HL-60/S4 (cell line): ENCODE data around the gene DAW1.

Experiments used
- in situ Hi-C: fragments of 300-500 bp; cut with MboI; formaldehyde crosslinking; loops from 2 replicates; pipeline ENCODE4 v1.14.3; 2022; ENCODE audit warnings: low sequenced_read_pairs

Gene DAW1

DNA sequence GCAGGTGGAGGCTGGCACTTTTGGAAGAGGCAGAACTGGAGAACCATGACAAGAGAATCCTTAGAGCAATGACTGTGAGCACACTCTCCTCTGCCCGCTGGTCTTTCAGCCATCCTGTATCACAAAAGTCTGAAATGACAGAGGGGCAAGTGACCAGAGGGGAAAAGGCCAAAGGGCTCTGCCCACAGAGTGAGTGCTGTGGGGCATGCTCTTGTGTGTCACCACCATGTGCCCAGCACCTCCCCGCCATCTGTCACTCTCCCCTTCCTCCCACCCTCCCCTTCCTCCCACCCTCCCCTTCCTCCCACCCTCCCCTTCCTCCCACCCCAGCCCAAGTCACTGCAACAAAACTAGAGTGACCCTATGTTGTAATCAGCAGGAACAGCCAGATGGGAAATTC, 31.9 kb downstream of the DAW1 start:
- in situ Hi-C loops, result no loop called here

DNA sequence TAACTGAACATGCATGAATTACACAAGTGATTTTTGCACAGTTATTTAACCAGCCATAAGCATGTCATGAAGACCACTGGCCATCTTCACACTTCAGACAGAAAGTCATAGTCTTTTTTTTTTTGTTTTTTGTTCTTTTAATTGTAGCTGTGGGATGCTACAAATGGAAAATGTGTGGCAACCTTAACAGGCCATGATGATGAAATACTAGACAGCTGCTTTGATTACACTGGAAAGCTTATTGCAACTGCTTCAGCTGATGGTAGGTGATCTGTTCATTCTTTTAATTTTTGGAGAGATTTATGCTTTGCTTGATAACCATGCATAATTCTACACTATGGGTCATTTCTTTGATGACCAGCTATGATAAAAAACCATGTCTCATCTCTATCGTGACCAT, 35.6 kb downstream of the DAW1 start:
- in situ Hi-C loops, result no loop called here

DNA sequence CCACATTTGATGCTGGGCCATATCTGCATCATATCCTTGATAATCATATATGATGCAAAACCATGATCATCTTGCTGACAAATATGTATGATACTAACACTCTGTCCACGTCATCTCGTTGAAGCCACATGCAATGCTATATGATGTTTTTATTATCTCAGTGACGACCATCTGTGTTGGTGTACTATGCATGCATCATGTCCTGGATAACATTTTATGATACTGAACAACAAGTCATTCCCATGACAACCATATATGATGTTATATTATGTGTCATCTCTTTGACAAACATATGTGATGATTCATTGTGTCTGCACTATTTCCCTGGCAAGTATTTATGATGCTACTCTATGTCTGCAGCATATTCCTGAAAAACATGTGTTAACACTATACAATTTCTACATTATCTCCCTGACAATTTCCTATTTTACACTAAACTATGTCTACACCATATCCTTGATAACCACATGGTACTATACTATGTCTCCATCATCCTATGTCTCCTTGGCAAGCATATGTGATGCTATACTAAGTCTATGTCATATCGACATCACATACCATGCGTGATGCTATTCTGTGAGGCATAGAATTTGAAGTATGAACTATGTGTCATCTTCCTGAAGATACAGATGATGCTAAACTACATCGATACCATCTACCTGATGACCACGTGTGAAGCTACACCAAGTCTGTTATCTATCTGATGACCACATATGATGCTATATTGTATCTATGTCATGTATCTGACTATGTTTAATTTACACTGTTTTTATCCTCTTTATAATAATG, 37.0 kb downstream of the DAW1 start:
- in situ Hi-C loops, result no loop called here

DNA sequence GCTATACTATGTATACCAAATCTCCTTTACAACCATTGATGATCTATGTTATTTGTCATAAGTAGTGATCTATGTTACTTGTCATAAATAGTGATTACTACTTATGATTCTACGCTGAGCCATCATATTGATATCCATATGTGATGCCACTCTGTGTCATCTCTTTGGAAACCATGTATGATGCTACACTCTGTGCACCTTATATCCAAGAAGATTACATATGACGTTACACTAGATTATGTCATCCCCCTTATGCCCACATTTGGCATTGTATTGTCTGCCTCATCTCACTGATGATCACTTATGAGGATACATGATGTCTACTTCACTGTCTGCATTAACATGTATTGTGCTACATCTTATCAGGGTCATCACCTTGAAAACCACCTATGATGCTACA, 42.9 kb downstream of the DAW1 start:
- in situ Hi-C loops, result no loop called here

DNA sequence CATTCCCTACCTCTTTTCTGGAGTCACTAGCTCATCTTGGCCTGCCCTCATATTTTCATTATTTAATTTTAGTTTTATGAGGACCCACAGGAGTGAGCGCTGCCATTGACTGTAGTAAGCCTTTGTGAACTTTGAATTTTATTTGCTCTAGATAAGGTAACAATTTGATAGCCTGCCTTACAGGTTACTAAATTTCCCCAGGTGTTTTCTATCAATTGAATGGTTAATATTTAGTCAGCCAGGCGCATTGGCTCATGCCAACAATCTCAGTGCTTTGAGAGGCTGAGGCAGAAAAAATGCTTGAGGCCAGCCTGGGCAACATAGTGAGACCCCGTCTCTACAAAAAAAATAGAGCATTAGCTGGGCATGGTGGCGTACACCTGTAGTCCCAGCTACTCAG, 50.2 kb downstream of the DAW1 start:
- in situ Hi-C loops, result no loop called here

DNA sequence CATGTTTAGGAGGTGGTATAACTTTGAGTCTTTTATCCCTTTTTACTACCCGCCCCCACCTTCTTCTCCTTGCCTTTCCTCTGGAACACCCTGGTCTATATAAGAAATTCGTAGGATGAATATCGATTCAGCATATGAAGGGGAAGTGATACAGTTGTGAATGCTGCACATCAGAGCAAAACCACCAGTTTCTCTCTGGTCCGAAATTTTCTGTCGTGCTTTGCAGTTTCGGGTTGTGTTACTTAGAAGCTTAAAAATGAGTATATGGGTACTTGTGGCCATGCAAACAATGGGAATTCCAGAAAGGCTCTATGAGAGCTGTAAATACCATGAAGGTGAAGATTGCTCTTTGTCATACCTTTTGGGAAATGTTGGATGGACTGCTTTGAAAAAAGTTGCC, 60.6 kb downstream of the DAW1 start:
- in situ Hi-C loops, result loop anchor here (25.0 kb wide), 1 partner anchor 555 kb away; no protein-coding TSS in a partner anchor

DNA sequence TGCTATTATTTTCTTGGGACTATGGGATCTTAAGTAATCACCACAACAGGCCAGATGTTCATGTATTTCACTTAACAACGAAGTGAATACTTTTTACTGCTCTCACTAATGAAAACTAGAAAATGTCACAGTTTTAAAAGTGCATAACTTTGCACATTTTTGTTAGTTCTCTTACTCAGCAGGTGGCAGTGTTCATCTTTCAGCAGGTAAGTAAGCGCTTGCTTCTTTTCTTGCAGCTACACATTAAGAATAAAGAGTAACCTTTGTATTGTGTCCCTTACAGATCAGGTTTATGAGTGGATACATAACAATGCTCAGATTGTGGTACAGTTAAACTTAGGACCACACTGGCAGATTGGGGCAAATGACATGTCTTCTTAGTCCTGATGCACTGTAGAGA, 61.0 kb downstream of the DAW1 start:
- in situ Hi-C loops, result loop anchor here (25.0 kb wide), 1 partner anchor 555 kb away; no protein-coding TSS in a partner anchor

DNA sequence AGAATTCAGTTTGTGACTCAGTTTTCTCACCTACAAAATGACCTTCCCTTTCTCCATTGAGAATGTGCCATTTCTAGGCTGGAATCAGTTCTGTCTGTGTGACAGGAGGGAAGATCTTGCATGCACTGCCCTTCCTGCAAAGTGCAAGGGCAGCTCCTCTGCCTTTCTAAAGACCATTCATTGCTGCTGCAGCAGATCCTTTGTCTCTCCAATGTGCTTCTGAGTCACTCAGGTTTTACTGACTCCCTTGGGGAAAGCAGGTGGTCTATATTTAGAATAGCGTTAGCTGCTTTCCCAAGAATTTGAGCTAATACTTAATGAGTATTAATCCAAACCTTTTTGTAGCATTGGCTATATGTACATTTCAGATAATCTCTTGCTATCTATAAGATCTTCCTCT, 62.5 kb downstream of the DAW1 start:
- in situ Hi-C loops, result loop anchor here (25.0 kb wide), 1 partner anchor 553 kb away; no protein-coding TSS in a partner anchor

DNA sequence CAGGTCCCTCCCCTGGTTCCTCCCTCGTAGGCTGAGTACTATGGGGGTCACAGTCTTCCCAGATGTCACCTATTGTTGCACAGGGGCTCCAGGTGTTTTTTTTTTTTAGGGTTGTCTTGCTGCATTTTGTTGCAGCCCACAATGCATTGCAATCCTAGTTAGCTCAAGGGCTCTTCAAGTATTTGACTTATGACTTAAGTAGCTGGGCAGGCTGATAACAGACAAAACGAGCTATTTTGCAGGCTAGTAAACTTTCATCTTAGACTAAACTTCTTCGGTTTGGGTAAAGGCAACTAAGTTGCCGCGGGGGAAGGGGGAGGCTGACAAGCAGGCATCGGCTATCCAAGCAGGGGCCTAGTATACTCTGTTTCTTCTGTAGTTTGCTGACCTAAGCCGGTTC, 64.8 kb downstream of the DAW1 start:
- in situ Hi-C loops, result loop anchor here (25.0 kb wide), 1 partner anchor 551 kb away; no protein-coding TSS in a partner anchor

DNA sequence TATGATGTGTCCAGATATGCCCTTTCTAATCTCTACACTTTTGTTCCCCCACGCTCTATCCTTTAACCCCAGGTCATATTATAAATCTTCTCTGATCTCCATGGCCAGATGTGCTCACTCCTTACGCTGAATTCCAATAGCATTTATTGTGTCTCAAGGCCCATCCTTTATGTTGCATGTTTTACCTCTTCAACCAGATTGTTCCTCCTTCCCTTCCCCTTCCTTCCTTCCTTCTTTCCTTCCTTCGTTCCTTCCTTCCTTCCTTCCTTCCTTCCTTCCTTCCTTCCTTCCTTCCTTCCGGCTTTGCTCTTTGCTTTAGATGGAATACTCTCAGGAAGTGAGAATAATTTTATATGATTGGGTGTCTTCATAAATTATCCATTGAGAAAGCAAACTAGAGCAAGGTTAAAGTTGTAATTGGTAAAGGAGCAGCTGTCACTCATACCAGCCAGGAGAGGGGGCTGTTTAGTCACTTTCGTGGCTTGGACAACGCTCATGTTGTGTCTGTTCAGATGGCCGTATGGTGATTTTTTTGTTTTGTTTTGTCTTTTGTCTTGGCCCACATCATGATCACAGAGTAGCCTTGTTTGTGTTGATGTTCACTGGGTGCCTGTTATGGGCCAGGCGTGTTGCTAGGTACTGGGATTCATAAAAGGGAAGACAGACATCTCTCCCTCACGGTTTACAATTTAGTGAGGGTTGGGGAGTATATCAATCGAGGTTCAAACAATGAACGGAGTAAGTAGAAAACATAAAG, 68.0 kb downstream of the DAW1 start:
- in situ Hi-C loops, result loop anchor here (25.0 kb wide), 1 partner anchor 548 kb away; no protein-coding TSS in a partner anchor

DNA sequence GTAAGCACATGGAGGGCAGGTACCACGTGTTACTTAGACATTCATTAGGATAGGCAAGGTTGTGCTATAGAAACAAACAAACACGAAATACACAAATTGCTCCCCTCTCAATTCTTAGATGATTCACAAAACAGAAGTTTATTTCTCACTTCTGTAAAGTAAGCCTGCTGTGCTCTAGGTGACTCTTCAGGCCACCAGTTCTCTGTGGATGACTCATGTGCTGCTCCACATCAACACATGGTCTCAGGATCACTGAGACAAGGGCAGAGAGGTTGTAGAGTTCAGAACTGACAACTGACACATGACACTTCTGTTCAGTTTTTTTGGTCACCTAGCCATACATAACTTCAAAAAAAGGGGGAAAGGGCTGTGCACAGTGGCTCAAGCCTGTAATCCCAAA, 70.6 kb downstream of the DAW1 start:
- in situ Hi-C loops, result loop anchor here (25.0 kb wide), 1 partner anchor 545 kb away; no protein-coding TSS in a partner anchor

DNA sequence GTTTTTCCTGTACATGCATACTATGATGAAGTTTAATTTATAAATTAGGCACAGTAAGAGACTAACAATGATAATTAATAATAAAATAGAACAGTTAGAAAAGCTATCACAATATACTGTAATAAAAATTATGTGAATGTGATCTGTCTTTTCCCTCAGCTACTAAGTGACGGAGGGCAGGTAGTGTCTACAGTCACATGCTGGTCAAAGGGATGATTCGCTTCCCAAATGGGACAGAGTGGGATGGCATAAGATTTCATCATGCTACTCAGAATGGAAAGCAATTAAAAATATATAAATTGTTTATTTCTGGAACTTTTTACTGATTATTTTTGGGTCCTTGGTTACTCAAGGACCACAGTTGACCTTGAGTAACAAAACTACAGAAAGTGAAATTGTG, 71.5 kb downstream of the DAW1 start:
- in situ Hi-C loops, result loop anchor here (25.0 kb wide), 1 partner anchor 544 kb away; no protein-coding TSS in a partner anchor

DNA sequence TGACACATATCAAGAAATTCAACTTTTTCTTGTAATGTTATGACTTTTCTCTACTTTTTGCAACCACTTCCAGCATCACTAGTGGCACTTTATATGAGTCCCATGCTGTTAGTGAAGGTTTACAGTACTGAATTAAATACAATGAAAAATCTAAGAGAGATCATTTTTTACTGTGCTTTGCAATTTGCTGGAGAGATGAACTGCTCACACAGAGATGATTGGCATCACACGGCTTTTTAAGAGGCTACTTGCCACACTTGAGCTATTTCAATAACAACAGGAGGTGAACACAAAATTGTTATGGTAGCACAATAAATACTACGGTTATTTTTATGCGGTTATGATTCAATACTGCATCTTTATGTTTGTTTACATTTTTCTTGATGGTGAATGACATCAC, 88.9 kb downstream of the DAW1 start:
- in situ Hi-C loops, result no loop called here

DNA sequence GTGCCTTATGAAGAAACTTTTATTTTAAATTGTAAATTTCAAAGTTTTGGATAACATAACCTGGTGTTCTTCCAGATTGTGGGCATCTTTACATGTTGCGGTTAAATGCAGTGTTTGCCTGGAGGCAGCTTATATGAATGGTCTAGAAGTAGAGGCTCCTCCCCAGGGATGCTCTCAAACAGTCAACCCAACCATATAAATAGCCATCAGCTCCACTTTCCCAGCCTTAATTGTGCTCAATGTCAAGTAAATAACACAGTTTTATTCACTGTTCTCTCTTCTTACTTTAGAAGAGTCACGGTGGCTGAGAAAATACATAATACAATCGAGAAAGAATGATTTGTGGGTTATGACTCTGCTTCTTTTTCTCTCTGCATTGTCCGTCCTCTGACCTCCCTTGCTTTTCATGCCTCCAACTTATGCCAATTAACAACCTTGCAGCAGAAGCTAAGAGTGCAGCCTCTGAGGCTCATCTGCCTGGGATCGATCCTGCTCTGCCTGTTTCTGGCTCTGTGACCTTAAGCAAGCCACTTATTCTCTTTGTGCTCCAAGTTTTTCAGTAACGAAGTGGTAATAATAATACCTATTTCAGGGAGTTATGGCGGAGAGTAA, 100.3 kb downstream of the DAW1 start:
- in situ Hi-C loops, result no loop called here

DNA sequence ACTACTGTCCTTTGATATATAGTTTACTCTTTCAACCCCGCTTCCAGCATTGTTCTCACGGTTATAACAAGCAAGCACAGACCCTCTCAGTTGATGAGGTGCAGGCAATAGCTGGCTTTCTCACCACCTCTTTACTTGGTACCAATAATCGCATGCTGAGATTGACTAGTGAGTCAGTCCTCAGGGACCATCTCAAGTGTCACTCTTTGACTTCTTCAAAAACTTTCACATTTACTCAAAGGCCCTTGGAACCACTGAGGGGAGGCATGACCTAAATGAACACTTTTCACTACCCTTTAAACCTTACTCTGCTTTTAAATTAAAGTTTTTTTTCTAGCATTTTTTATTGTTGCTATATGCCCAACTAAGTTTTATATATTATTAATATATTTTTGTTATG, 101.8 kb downstream of the DAW1 start:
- in situ Hi-C loops, result no loop called here
